ENCODE data around the gene FAM161A. TPM values are rescaled to one million over a fixed set of nuclear protein-coding genes. Genes with fewer than 3 reads are reported as not detected.

FAM161A gene
- total RNA-seq, 4 donors from 2014 or later, result 0.51 to 1.9 (median 1.3) TPM

- no peak overlapping the region for H3K4me3 ChIP-seq (ENCODE audit: low read depth, poor library complexity, severe bottlenecking)
- intact Hi-C loops (cut with DNase I; ENCODE audit: low total_unique reads), result no loop called here
- DNase-seq (ENCODE audit: low spot score in 2 of 2), result no peak
- 47 to 55% methylated on average over 8 of the region's 8 CpGs for WGBS, 2 donors
- TF ChIP-seq CTCF (IDR thresholded peaks at IDR 0.05) (no peak), POLR2A (IDR thresholded peaks at IDR 0.05) (no peak)
These were observed 63.9 kb downstream of the FAM161A start for GRCh38 chr2:61789807-61790602.

- intact Hi-C loops (cut with DNase I; ENCODE audit: low total_unique reads), result no loop called here
- DNase-seq (ENCODE audit: low spot score in 2 of 2), result no peak
- TF ChIP-seq CTCF (IDR thresholded peaks at IDR 0.05) (no peak), POLR2A (IDR thresholded peaks at IDR 0.05) (no peak)
- H3K4me3 ChIP-seq (ENCODE audit: low read depth, poor library complexity, severe bottlenecking), result no peak overlapping the region
- 66 to 76% methylated on average over 4 of the region's 4 CpGs for WGBS, 2 donors
These were observed 65.8 kb downstream of the FAM161A start for GRCh38 chr2:61787941-61788563.

- TF ChIP-seq POLR2A (IDR thresholded peaks at IDR 0.05), result no peak
- TF ChIP-seq CTCF (IDR thresholded peaks at IDR 0.05), result no peak
- no peak overlapping the region for H3K4me3 ChIP-seq (ENCODE audit: low read depth, poor library complexity, severe bottlenecking)
- no peak for DNase-seq (ENCODE audit: low spot score in 2 of 2)
- intact Hi-C loops (cut with DNase I; ENCODE audit: low total_unique reads), result no loop called here
- 74 to 80% methylated on average over 2 of the region's 2 CpGs for WGBS, 2 donors
These were observed 67.0 kb downstream of the FAM161A start for GRCh38 chr2:61786876-61787275.

- TF ChIP-seq CTCF (IDR thresholded peaks at IDR 0.05), result no peak
- TF ChIP-seq POLR2A (IDR thresholded peaks at IDR 0.05), result no peak
- DNase-seq (ENCODE audit: low spot score in 2 of 2), result no peak
- no peak overlapping the region for H3K4me3 ChIP-seq (ENCODE audit: low read depth, poor library complexity, severe bottlenecking)
- intact Hi-C loops (cut with DNase I; ENCODE audit: low total_unique reads), result no loop called here
These were observed 68.3 kb downstream of the FAM161A start for GRCh38 chr2:61785583-61785982.

- intact Hi-C loops (cut with DNase I; ENCODE audit: low total_unique reads), result no loop called here
- DNase-seq (ENCODE audit: low spot score in 2 of 2), result no peak
- TF ChIP-seq POLR2A (IDR thresholded peaks at IDR 0.05), result no peak
- TF ChIP-seq CTCF (IDR thresholded peaks at IDR 0.05), result no peak
- 84 to 88% methylated on average over 4 of the region's 4 CpGs for WGBS, 2 donors
- no peak overlapping the region for H3K4me3 ChIP-seq (ENCODE audit: low read depth, poor library complexity, severe bottlenecking)
These were observed 69.2 kb downstream of the FAM161A start for GRCh38 chr2:61784643-61785042.

Data from lower leg skin (tissue), 4 donors.